ENCODE data around the gene AUNIP. TPM values are rescaled to one million over a fixed set of nuclear protein-coding genes. Genes with fewer than 3 reads are reported as not detected.

The AUNIP gene
- total RNA-seq, 1 experiment from 2014 or later, result 12.1 TPM

DNA sequence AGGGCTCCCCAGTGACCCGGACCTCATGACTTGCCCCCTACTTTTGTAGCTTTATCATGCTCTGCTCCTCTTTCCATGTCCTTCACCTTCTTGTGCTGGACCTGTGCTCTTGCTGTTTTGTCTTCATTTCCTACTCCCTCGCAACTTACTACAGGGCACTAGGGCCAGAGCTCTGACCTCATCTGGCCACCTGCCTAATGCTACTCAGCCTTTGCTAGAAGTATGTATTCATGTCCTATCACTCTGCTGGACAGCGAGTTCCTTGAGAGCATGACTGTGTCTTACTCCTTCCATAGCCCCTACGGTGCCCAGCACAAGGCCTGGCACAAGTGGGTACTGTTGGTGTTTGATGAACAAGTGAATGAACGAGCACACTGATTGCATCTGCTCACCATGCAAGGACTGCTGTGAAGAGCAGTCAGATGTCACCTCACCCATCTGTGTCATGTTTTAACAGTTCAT lies 37.6 kb downstream of the AUNIP start (continued):
- TF ChIP-seq, protein P1, sequence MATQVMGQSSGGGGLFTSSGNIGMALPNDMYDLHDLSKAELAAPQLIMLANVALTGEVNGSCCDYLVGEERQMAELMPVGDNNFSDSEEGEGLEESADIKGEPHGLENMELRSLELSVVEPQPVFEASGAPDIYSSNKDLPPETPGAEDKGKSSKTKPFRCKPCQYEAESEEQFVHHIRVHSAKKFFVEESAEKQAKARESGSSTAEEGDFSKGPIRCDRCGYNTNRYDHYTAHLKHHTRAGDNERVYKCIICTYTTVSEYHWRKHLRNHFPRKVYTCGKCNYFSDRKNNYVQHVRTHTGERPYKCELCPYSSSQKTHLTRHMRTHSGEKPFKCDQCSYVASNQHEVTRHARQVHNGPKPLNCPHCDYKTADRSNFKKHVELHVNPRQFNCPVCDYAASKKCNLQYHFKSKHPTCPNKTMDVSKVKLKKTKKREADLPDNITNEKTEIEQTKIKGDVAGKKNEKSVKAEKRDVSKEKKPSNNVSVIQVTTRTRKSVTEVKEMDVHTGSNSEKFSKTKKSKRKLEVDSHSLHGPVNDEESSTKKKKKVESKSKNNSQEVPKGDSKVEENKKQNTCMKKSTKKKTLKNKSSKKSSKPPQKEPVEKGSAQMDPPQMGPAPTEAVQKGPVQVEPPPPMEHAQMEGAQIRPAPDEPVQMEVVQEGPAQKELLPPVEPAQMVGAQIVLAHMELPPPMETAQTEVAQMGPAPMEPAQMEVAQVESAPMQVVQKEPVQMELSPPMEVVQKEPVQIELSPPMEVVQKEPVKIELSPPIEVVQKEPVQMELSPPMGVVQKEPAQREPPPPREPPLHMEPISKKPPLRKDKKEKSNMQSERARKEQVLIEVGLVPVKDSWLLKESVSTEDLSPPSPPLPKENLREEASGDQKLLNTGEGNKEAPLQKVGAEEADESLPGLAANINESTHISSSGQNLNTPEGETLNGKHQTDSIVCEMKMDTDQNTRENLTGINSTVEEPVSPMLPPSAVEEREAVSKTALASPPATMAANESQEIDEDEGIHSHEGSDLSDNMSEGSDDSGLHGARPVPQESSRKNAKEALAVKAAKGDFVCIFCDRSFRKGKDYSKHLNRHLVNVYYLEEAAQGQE (IDR thresholded peaks at IDR 0.05; ENCODE audit: low read depth), result no peak
- TF ChIP-seq POLR2A (IDR thresholded peaks at IDR 0.05; ENCODE audit: borderline replicate concordance, extremely low read depth, insufficient read depth, insufficient read length) (no peak), ZNF274 (IDR thresholded peaks at IDR 0.05; ENCODE audit: low read depth, low read length) (no peak), SIN3A (IDR thresholded peaks at IDR 0.05; ENCODE audit: low read depth) (no peak), SRF (IDR thresholded peaks at IDR 0.05; ENCODE audit: low read depth) (no peak), YY1 (IDR thresholded peaks at IDR 0.05; ENCODE audit: extremely low read depth, insufficient replicate concordance, low read depth, low read length) (no peak), RAD21 (IDR thresholded peaks at IDR 0.05; ENCODE audit: low read depth) (no peak), TCF7L2 (IDR thresholded peaks at IDR 0.05; ENCODE audit: borderline replicate concordance, extremely low read depth, insufficient read depth, insufficient read length) (no peak), POLR2AphosphoS5 (IDR thresholded peaks at IDR 0.05; ENCODE audit: low read depth, low read length) (no peak), SP1 (IDR thresholded peaks at IDR 0.05; ENCODE audit: low read depth) (no peak), ELF1 (IDR thresholded peaks at IDR 0.05; ENCODE audit: borderline replicate concordance, low read depth) (no peak), FOSL1 (IDR thresholded peaks at IDR 0.05; ENCODE audit: low read depth) (no peak)
- TF ChIP-seq, protein P2, sequence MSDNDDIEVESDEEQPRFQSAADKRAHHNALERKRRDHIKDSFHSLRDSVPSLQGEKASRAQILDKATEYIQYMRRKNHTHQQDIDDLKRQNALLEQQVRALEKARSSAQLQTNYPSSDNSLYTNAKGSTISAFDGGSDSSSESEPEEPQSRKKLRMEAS (IDR thresholded peaks at IDR 0.05), result no peak
- TF ChIP-seq, protein P3, sequence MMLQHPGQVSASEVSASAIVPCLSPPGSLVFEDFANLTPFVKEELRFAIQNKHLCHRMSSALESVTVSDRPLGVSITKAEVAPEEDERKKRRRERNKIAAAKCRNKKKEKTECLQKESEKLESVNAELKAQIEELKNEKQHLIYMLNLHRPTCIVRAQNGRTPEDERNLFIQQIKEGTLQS (IDR thresholded peaks at IDR 0.05), result no peak

Measured in HCT116 (cell line).